Lower lobe of right lung (tissue), 2 donors: Measurements from ENCODE around the gene CTNND2. TPM values are rescaled to one million over a fixed set of nuclear protein-coding genes. Genes with fewer than 3 reads are reported as not detected.

Source experiments
- ATAC-seq, 2 donors: fragments of 200-7000 bp; cut with Tn5 transposase; one replicate each; pipeline ENCODE4 v1.9.1; 2020 to 2022; ENCODE audit warnings: mild to moderate bottlenecking in 2 of 2, moderate library complexity in 2 of 2
- DNase-seq: peaks from one replicate; pipeline ENCODE4 v3.0.0-alpha.2; 2020
- H3K27ac ChIP-seq: fragments of 200-600 bp; one replicate; pipeline ENCODE4 v1.8.0; 2022
- H3K27me3 ChIP-seq: fragments of 200-600 bp; one replicate; pipeline ENCODE4 v1.8.0; 2022; ENCODE audit warnings: low read depth
- H3K36me3 ChIP-seq: fragments of 200-600 bp; one replicate; pipeline ENCODE4 v1.8.0; 2022; ENCODE audit warnings: mild to moderate bottlenecking
- H3K4me1 ChIP-seq: fragments of 200-600 bp; one replicate; pipeline ENCODE4 v1.8.0; 2022
- H3K4me3 ChIP-seq: fragments of 200-600 bp; one replicate; pipeline ENCODE4 v1.8.0; 2022; ENCODE audit warnings: mild to moderate bottlenecking
- H3K9me3 ChIP-seq: fragments of 200-600 bp; one replicate; pipeline ENCODE4 v1.8.0; 2022
- CTCF ChIP-seq: fragments of 200-600 bp; IDR thresholded peaks from one replicate; pipeline ENCODE4 v1.8.0; 2022; ENCODE audit warnings: antibody characterized with exemption, mild to moderate bottlenecking
- intact Hi-C: fragments of 100-400 bp; cut with DNase I; formaldehyde crosslinking; loops from one replicate; pipeline ENCODE4 v1.11.0; 2022
- total RNA-seq: library from RNA; stranded (reverse); fragmentation: NEBNext Ultra II Directional; extraction: Animal tissue kit (Norgen Biotek cat#: 25700); gene quantifications from one replicate; pipeline ENCODE4 v1.2.1, GENCODE V29; 2021
- donor health status: DM: no; HTN: yes; CAD: no; lungs with severe emphysema.

CTNND2 gene
- total RNA-seq, 1 donor from 2014 or later: 6.0 TPM

GRCh38 chr5:11815916-11816315 lies 88.3 kb downstream of the CTNND2 start:
- no peak for TF ChIP-seq CTCF
- intact Hi-C loops: no loop called here
- no peak overlapping the region for H3K4me3 ChIP-seq
- DNase-seq (no peak), ATAC-seq (no peak)
- H3K9me3 ChIP-seq: no peaks in the 10 kb centered on the region
- no peaks in the 10 kb centered on the region for H3K4me1 ChIP-seq
- H3K27me3 ChIP-seq: no peaks in the 10 kb centered on the region
- H3K27ac ChIP-seq: no peak overlapping the region
- no peaks in the 10 kb centered on the region for H3K36me3 ChIP-seq

GRCh38 chr5:11815481-11815880 lies 88.8 kb downstream of the CTNND2 start:
- Histone ChIP-seq H3K9me3 (no peaks in the 10 kb centered on the region), H3K27ac (no peak overlapping the region), H3K4me3 (no peak overlapping the region), H3K36me3 (no peaks in the 10 kb centered on the region), H3K4me1 (no peaks in the 10 kb centered on the region), H3K27me3 (no peaks in the 10 kb centered on the region)
- TF ChIP-seq CTCF: no peak
- DNase-seq (no peak), ATAC-seq (no peak)
- intact Hi-C loops: no loop called here

GRCh38 chr5:11814373-11814772 lies 89.9 kb downstream of the CTNND2 start:
- H3K27me3 ChIP-seq: no peaks in the 10 kb centered on the region
- H3K4me3 ChIP-seq: no peak overlapping the region
- no peak for TF ChIP-seq CTCF
- ATAC-seq (no peak), DNase-seq (no peak)
- no peaks in the 10 kb centered on the region for H3K36me3 ChIP-seq
- intact Hi-C loops: no loop called here
- no peaks in the 10 kb centered on the region for H3K9me3 ChIP-seq
- no peaks in the 10 kb centered on the region for H3K4me1 ChIP-seq
- no peak overlapping the region for H3K27ac ChIP-seq

GRCh38 chr5:11809407-11809806 lies 94.8 kb downstream of the CTNND2 start:
- no peaks in the 10 kb centered on the region for H3K4me1 ChIP-seq

GRCh38 chr5:11803436-11803835 lies 100.8 kb downstream of the CTNND2 start:
- no peak overlapping the region for H3K4me3 ChIP-seq
- no peak for TF ChIP-seq CTCF
- intact Hi-C loops: no loop called here
- H3K4me1 ChIP-seq: no peaks in the 10 kb centered on the region
- H3K9me3 ChIP-seq: no peaks in the 10 kb centered on the region
- H3K27ac ChIP-seq: no peak overlapping the region
- no peaks in the 10 kb centered on the region for H3K27me3 ChIP-seq
- no peaks in the 10 kb centered on the region for H3K36me3 ChIP-seq
- no peak for DNase-seq
- no peak for ATAC-seq

More at GRCh38 chr5:11809407-11809806, 94.8 kb downstream of the CTNND2 start:
- H3K4me3 ChIP-seq: no peak overlapping the region
- H3K27me3 ChIP-seq: no peaks in the 10 kb centered on the region
- ATAC-seq (no peak), DNase-seq (no peak)
- no peaks in the 10 kb centered on the region for H3K9me3 ChIP-seq
- TF ChIP-seq CTCF: no peak
- H3K36me3 ChIP-seq: no peaks in the 10 kb centered on the region
- no peak overlapping the region for H3K27ac ChIP-seq
- intact Hi-C loops: no loop called here

GRCh38 chr5:11801061-11801460 lies 103.2 kb downstream of the CTNND2 start:
- Histone ChIP-seq H3K27me3 (no peaks in the 10 kb centered on the region), H3K4me1 (no peaks in the 10 kb centered on the region), H3K27ac (no peak overlapping the region), H3K4me3 (no peak overlapping the region), H3K36me3 (no peaks in the 10 kb centered on the region), H3K9me3 (no peaks in the 10 kb centered on the region)
- DNase-seq (no peak), ATAC-seq (no peak)
- TF ChIP-seq CTCF: no peak
- intact Hi-C loops: no loop called here
